T-helper 2 cell treated with Interferon-gamma antibody and Interleukin-4, amounts not matched to agents 5 μg/mL and 100 μg/mL, for 36 hours (primary cell): Measurements from ENCODE around the gene MTUS2.

ENCODE experiments used
- DNase-seq: peaks from one replicate; pipeline ENCODE4 v3.0.0; 2021; ENCODE audit warnings: low spot score
- H3K27ac Mint-ChIP-seq: one replicate; pipeline ENCODE4 v1.8.0; 2021; ENCODE audit warnings: mild to moderate bottlenecking, mixed read lengths
- H3K27me3 Mint-ChIP-seq: one replicate; pipeline ENCODE4 v1.8.0; 2021; ENCODE audit warnings: low read depth, mixed read lengths
- H3K36me3 Mint-ChIP-seq: one replicate; pipeline ENCODE4 v1.8.0; 2021; ENCODE audit warnings: low read depth, mixed read lengths
- H3K4me1 Mint-ChIP-seq: one replicate; pipeline ENCODE4 v1.8.0; 2021; ENCODE audit warnings: low read depth, mixed read lengths
- H3K4me3 Mint-ChIP-seq: one replicate; pipeline ENCODE4 v1.8.0; 2022; ENCODE audit warnings: mild to moderate bottlenecking, moderate library complexity, mixed read lengths
- H3K9me3 Mint-ChIP-seq: one replicate; pipeline ENCODE4 v1.8.0; 2021; ENCODE audit warnings: mixed read lengths

MTUS2 gene

GRCh38 chr13:28991764-28992163 is 171.6 kb downstream of the MTUS2 start:
- Mint-ChIP-seq H3K27me3 (no peaks in the 10 kb centered on the region), H3K36me3 (no peaks in the 10 kb centered on the region), H3K9me3 (peaks cover 13% of the 10 kb centered on the region), H3K27ac (no peak overlapping the region), H3K4me3 (no peak overlapping the region), H3K4me1 (no peaks in the 10 kb centered on the region)
- no peak for DNase-seq

- no peak for DNase-seq
- H3K9me3 Mint-ChIP-seq: peaks cover 15% of the 10 kb centered on the region
- no peaks in the 10 kb centered on the region for H3K27me3 Mint-ChIP-seq
- H3K4me3 Mint-ChIP-seq: no peak overlapping the region
- H3K27ac Mint-ChIP-seq: no peak overlapping the region
- no peaks in the 10 kb centered on the region for H3K4me1 Mint-ChIP-seq
- H3K36me3 Mint-ChIP-seq: no peaks in the 10 kb centered on the region
Measured at GRCh38 chr13:29000826-29001225, 180.7 kb downstream of the MTUS2 start.

GRCh38 chr13:29005035-29005762 is 185.1 kb downstream of the MTUS2 start:
- Mint-ChIP-seq H3K9me3 (peaks cover 9% of the 10 kb centered on the region), H3K27me3 (no peaks in the 10 kb centered on the region), H3K27ac (no peak overlapping the region), H3K4me1 (no peaks in the 10 kb centered on the region), H3K4me3 (no peak overlapping the region), H3K36me3 (no peaks in the 10 kb centered on the region)
- DNase-seq: no peak

GRCh38 chr13:29005763-29006120 is 185.6 kb downstream of the MTUS2 start:
- no peak overlapping the region for H3K4me3 Mint-ChIP-seq
- H3K4me1 Mint-ChIP-seq: no peaks in the 10 kb centered on the region
- no peak overlapping the region for H3K27ac Mint-ChIP-seq

GRCh38 chr13:29006359-29006850 is 186.3 kb downstream of the MTUS2 start:
- Mint-ChIP-seq H3K27ac (no peak overlapping the region), H3K27me3 (no peaks in the 10 kb centered on the region), H3K4me1 (no peaks in the 10 kb centered on the region), H3K9me3 (no peaks in the 10 kb centered on the region), H3K4me3 (no peak overlapping the region), H3K36me3 (no peaks in the 10 kb centered on the region)
- no peak for DNase-seq

More at GRCh38 chr13:29005763-29006120, 185.6 kb downstream of the MTUS2 start:
- H3K9me3 Mint-ChIP-seq: peaks cover 6% of the 10 kb centered on the region
- no peaks in the 10 kb centered on the region for H3K27me3 Mint-ChIP-seq
- no peak for DNase-seq
- H3K36me3 Mint-ChIP-seq: no peaks in the 10 kb centered on the region

- Mint-ChIP-seq H3K36me3 (no peaks in the 10 kb centered on the region), H3K4me1 (no peaks in the 10 kb centered on the region), H3K27me3 (no peaks in the 10 kb centered on the region), H3K27ac (no peak overlapping the region), H3K4me3 (no peak overlapping the region), H3K9me3 (no peaks in the 10 kb centered on the region)
- DNase-seq: no peak
Measured at GRCh38 chr13:29008296-29008695, 188.2 kb downstream of the MTUS2 start.

GRCh38 chr13:29020314-29020713 is 200.2 kb downstream of the MTUS2 start:
- DNase-seq: no peak
- Mint-ChIP-seq H3K27me3 (no peaks in the 10 kb centered on the region), H3K4me1 (peaks cover 2% of the 10 kb centered on the region), H3K36me3 (no peaks in the 10 kb centered on the region), H3K9me3 (no peaks in the 10 kb centered on the region), H3K4me3 (no peak overlapping the region), H3K27ac (no peak overlapping the region)

GRCh38 chr13:29021311-29021710 is 201.2 kb downstream of the MTUS2 start:
- H3K27me3 Mint-ChIP-seq: no peaks in the 10 kb centered on the region
- H3K36me3 Mint-ChIP-seq: no peaks in the 10 kb centered on the region
- H3K27ac Mint-ChIP-seq: no peak overlapping the region

GRCh38 chr13:29021717-29022116 is 201.6 kb downstream of the MTUS2 start:
- Mint-ChIP-seq H3K27ac (no peak overlapping the region), H3K9me3 (no peaks in the 10 kb centered on the region), H3K27me3 (no peaks in the 10 kb centered on the region), H3K36me3 (no peaks in the 10 kb centered on the region), H3K4me1 (peaks cover 2% of the 10 kb centered on the region), H3K4me3 (no peak overlapping the region)
- no peak for DNase-seq

More at GRCh38 chr13:29021311-29021710, 201.2 kb downstream of the MTUS2 start:
- peaks cover 2% of the 10 kb centered on the region for H3K4me1 Mint-ChIP-seq
- H3K9me3 Mint-ChIP-seq: no peaks in the 10 kb centered on the region
- DNase-seq: no peak
- H3K4me3 Mint-ChIP-seq: no peak overlapping the region

GRCh38 chr13:29022410-29022809 is 202.3 kb downstream of the MTUS2 start:
- Mint-ChIP-seq H3K4me1 (peaks cover 2% of the 10 kb centered on the region), H3K9me3 (no peaks in the 10 kb centered on the region), H3K4me3 (no peak overlapping the region), H3K27me3 (no peaks in the 10 kb centered on the region), H3K36me3 (no peaks in the 10 kb centered on the region), H3K27ac (no peak overlapping the region)
- no peak for DNase-seq

GRCh38 chr13:29022968-29023367 is 202.8 kb downstream of the MTUS2 start:
- no peak for DNase-seq
- Mint-ChIP-seq H3K36me3 (no peaks in the 10 kb centered on the region), H3K4me3 (no peak overlapping the region), H3K4me1 (peaks cover 2% of the 10 kb centered on the region), H3K9me3 (no peaks in the 10 kb centered on the region), H3K27ac (no peak overlapping the region), H3K27me3 (no peaks in the 10 kb centered on the region)

- no peaks in the 10 kb centered on the region for H3K36me3 Mint-ChIP-seq
- H3K4me3 Mint-ChIP-seq: no peak overlapping the region
- DNase-seq: no peak
- peaks cover 2% of the 10 kb centered on the region for H3K4me1 Mint-ChIP-seq
- H3K27me3 Mint-ChIP-seq: no peaks in the 10 kb centered on the region
- peaks cover 9% of the 10 kb centered on the region for H3K9me3 Mint-ChIP-seq
- no peak overlapping the region for H3K27ac Mint-ChIP-seq
Measured at GRCh38 chr13:29024783-29025182, 204.6 kb downstream of the MTUS2 start.

GRCh38 chr13:29028868-29029267 is 208.7 kb downstream of the MTUS2 start:
- Mint-ChIP-seq H3K4me1 (no peaks in the 10 kb centered on the region), H3K27ac (no peak overlapping the region), H3K4me3 (no peak overlapping the region), H3K36me3 (no peaks in the 10 kb centered on the region), H3K27me3 (no peaks in the 10 kb centered on the region), H3K9me3 (peaks cover 9% of the 10 kb centered on the region)
- no peak for DNase-seq

- Mint-ChIP-seq H3K4me3 (no peak overlapping the region), H3K4me1 (no peaks in the 10 kb centered on the region), H3K27ac (no peak overlapping the region), H3K36me3 (no peaks in the 10 kb centered on the region), H3K9me3 (peaks cover 11% of the 10 kb centered on the region), H3K27me3 (no peaks in the 10 kb centered on the region)
- no peak for DNase-seq
Measured at GRCh38 chr13:29038700-29039099, 218.6 kb downstream of the MTUS2 start.

GRCh38 chr13:29039212-29039611 is 219.1 kb downstream of the MTUS2 start:
- Mint-ChIP-seq H3K9me3 (peaks cover 12% of the 10 kb centered on the region), H3K27me3 (no peaks in the 10 kb centered on the region), H3K27ac (no peak overlapping the region), H3K36me3 (no peaks in the 10 kb centered on the region), H3K4me1 (no peaks in the 10 kb centered on the region), H3K4me3 (no peak overlapping the region)
- DNase-seq: no peak
